Glomerular endothelial cell (primary cell): Measurements from ENCODE around the gene CD81. TPM values are rescaled to one million over a fixed set of nuclear protein-coding genes. Genes with fewer than 3 reads are reported as not detected.

ENCODE experiments used
- DNase-seq: peaks from one replicate; pipeline ENCODE4 v3.0.0-alpha.2; 2011; ENCODE audit warnings: low read depth, low spot score; ENCODE audit errors: extremely low read depth
- total RNA-seq: library from RNA; depleted of rRNA; stranded (reverse); fragments of >200 nt; gene quantifications from 2 replicates; pipeline ENCODE4 v1.2.3, GENCODE V29; 2015

The CD81 gene
- total RNA-seq, 1 donor from 2014 or later = 733 TPM

DNA sequence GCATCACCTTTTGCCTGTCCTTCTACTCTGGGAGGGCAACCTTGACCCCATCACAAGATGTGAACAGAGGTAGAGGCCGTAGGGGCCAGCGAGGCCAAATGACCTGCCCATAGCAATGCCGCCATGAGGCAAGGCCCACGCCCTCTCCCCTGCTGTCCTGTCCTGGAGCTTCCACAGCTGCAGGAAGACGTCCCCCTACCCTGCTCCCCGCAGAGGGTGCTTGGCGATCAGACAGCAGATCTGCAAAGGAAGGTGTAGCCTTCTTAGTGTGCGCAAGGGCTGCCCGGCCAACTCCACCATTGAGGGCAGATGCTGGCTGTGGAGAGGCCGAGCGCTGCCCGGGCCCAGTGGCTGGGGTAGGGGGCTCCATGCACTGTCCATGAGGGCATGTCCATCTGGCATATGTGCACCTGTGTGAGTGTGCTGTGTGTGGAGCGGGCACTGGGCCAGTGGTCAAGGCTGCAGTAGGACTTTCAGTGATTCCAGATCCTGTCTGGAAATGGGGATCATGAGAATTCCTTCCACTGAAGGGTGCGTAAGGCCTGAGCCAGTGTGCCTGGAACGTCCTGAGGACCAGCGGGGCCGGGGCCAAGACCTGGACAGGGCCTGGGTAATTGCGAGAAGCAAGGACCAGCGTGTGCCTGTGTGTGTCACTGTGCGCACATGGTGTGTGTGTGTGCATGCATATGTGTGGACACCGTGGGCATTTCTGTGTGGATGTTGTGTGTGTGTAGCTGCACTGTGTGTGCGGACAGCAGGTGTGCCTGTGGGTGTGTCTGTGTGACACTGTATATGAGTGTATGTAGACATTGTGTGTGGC is 56.2 kb downstream of the CD81 start:
- DNase-seq = no peak

DNA sequence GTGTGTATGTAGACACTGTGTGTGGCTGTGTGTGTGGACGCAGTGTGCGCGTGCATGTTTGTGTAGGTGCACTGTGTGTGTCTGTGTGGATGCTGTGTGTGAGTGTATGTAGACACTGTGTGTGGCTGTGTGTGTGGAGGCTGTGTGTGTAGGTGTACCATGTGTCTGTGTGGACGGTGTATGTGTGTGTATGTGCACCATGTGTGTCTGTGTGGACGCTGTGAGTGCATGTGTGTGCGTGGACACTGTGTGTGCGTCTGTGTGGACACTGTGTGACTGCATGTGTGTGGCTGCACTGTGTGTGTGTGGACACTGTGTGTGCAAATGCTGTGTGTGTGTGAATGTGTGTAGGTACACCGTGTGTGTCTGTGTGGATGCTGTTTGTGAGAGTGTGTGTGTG is 56.9 kb downstream of the CD81 start:
- DNase-seq = no peak

DNA sequence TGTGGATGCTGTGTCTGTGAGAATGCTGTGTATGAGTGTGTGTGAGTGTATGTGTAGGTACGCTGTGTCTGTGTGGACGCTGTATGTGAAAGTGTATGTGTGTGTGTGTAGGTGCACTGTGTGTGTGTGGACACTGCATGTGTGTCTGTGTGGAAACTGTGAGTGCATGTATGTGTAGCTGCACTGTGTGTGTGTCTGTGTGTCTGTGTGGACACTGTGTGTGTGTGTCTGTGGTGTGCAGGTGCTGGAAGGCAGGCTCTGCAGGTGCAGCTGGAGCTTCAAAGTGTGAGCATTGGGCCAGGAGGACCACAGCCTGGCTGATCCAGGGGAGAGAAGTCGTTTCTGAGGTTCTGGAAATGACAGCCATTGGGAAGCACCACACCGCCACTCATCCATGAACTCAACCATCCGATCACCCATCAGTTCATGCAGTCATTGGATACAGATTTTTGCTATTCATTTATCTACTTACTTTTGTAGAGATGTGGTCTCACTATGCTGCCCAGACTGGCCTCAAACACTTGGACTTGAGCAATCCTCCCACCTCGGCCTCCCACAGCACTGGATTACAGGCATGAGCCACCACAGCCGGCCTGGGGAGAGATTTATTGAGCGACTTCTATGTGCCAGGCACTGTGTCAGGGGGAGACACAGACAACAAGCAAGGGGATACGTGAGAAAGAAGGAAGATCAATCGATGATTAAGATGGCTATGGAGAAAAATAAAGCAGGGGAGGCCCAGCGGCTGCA is 57.6 kb downstream of the CD81 start:
- no peak for DNase-seq

DNA sequence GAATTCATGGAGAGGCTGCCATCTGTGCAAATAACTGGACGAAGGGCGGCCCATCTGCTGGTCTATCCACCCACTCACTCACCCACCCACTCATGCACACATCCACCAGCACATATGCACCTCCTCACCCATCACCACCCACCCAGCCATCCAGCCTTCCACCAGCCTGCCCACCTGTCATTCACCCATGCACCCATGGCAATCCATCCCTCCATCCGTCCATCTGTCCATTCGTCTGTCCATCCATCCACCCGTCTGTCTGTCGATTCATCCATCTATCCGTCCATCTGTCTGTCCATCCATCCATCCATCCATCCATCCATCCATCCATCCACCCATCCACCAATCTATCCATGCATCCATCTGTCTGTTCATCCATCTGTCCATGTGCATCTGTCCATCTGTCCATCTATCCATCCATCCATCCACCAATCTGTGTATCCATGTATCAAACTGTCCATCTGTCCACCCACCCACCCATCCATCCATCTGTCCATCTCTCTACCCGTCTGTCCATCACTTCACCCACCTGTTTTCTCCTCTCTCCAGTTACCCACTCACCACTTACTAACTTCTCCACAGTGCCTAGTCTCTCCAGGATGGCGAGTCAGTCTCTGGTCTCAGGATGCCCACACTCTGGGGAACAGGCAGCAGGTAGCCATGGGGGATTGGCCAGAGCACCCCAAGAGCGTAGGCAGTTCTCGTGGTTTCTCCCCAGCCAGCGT is 58.3 kb downstream of the CD81 start:
- no peak for DNase-seq

DNA sequence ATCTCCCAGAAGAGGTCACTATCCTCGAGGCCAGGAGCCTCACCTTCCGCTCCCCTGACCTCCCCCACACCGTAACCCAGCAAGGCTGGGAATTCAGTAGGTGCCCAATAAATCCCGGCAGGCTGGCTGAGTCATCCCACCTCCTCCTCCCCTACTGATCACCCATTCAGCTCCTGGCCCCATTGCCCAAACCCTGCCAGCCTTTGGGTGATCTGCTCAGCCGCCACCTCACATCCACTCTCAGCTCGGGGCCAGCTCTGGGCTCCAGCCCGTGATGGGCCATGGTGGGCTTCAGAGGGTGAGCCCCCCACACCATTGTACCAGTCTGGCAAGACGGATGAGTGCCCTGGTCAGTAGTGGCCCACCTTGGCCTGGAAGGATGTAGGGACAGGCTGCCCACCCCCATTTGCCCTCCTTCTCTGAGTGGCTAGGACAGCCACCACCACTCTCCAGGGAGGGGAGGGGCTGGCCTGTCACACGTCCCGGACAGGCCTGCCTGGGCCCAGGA is 59.0 kb downstream of the CD81 start:
- DNase-seq = no peak

DNA sequence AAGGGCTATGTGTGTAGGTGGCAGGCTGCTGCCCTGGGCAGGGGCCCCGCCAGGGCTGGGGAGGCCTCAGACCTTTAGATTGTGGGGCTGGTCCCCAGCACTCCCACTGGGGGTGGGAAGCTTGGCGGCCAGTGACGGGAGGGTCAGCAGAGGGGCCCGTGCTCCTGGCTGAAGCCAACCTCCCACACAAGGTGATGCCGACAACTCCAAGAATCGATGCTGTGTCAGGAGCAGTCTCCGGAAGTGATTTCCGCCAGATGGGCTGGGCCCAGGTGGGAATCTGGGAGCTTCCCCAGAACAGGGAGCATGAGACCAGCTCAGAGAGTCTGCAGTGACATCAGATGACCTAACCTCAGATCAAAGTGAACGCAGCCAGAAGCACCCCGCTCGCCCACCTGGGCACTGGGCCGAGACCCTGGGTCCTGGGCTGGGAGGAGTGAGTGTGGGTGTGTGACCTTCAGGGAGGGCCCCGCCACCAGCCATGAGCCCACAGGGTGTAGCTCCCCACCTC is 59.5 kb downstream of the CD81 start:
- no peak for DNase-seq

DNA sequence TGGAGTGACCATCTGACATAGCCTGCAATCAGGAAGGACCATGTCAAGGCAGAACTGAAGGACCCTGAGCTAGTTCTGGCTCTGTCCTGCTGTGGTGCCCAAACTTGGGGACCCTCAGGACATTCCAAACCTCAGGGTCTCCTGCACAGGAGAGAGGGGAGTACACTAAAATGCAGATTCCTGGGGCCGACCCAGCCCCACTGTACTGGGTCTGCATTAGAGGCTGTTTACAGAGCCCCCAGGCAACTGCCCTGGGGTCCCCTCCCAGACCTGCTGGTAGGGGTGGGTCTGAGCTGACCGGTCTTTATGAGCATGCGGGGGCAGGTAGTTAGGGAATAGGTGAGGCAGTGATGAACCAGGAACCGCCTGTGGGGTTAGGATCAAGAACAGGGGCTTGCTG is 60.4 kb downstream of the CD81 start:
- DNase-seq = no peak

DNA sequence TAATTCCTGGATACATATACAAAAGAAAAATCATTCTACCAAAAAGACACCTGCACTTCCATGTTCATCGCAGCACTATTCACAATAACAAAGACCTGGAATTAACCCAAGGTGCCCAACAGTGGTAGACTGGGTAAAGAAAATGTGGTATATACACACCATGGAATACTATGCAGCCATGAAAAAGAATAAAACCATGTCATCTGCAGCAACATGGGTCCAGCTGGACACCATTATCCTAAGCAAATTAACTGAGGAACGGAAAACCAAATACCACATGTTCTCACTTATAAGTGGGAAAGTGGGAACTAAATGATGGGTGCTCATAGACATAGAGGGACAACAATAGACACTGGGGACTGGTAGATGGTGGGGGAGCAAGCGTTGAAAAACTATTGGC is 62.7 kb downstream of the CD81 start:
- DNase-seq = no peak

DNA sequence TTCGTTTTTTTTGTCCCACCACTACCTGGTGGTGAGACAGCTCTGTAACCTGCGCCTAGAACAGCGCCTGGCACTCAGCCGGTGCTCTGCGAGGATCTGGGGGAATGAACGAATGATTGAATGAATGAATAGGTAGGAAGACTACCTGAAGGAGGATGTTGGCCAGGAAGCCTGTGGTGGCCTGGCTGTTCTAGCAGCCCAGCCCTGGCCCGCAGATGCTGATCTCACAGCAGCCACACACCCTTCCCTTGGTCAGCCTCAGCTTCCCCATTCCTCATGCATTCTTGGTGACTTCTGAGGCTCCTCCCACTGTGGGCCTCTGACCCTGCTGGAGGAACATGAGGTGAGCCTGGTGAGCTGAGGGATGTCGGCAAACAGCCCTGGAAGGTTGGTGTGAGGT is 63.5 kb downstream of the CD81 start:
- DNase-seq = no peak

DNA sequence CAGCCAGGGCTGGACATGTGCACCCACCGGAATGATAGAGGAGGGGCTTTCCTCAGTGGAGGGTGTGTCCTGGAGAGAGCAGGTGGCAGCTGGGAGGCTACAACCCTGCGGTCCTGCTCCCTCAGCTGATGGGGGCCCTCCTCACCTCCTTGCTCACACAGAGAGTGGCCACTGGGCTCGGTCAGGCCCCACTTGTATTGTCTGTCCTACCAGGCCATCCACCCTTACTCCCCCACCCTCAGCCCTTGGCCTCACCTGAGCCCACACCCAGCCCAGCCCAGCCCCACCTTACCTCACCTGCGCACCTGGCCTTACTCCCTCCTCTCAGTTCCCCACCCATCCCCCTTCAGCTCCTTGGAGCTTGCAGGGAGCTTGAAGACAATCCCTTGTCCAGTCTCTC is 64.1 kb downstream of the CD81 start:
- no peak for DNase-seq

DNA sequence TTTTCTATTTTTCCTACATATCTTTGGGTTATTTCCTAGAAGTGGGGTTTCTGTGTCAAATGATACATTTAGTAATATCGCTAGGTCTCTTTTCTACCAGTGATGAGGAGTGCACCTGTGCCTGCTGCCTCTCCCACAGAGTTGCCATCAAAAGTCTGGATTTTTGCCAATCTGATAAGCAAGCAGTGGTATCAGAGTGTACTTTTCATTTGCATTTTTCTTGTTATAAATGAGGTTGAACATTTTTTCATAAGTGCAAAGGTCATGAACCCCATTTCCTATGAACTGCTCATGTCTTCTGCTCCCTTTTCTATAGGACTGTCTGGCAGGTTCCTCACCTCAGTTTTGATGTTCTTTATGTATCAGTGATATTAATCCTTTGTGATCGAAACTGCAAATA is 65.5 kb downstream of the CD81 start:
- DNase-seq = no peak

DNA sequence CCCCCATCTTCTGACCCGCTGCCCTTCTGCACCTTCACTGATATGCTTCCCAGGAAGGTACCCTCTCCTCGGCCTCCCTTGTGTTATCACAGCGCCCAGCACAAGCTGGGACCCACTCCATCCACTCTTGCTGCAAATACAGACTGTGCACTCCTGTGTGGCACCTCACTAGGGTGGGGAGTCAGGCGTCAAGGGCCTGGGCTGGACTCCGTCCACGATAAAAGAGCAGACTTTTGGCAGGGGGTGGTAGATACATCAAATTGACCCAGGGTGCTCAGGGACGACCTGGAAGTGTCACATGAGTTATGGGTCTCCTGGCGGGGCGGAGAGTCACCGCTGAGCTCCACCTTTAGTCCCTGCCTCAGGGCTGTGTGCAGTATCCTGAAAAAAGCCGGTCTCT is 66.3 kb downstream of the CD81 start:
- no peak for DNase-seq

DNA sequence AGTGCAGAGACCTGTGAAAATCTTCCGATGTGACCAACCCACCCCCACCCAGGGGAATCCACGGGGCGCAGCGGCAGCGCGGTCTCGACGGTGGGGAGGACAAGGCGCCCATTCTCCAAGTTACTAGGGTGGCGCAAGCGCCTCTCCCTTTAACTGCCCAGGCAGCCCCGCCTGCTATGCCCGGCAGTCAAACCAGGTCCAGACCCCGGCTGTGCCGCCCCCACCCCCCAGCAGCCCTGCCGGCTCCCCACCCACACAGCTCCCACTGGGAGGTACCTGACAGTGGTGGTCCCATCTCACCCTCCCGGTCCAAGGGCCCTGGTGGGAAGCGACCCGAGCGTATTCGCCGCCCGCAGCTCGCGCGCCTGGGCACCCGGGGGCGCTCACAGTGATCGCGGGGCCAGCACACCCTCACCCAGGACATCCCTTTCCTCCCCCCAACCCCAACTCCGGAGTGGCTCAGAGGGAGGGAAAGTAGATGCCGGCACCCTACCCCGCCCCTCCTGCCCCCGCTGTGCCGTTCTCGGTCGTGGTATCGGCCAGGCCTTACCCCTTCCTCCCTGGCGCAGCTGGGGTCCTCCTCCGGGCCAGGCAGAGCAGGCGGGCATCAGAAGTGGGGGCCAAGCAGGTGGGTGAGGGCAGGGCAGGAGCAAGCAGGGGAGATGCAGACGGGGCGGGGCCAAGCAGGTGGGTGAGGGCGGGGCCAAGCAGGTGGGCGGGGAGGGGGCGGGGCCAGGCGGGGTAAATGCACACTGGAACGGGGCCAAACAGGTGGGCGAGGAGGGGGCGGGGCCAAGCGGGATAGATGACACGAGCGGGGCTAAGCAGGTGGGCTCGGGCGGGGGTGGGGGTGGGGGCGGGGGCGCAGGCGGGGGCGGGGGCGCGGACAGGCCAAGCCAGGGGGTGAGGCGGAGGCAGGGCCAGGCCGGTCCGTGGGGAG is 67.0 kb downstream of the CD81 start, which contains the start of gene TRPM5:
TRPM5 (minus strand) TSS at position 634 of the 940 bp plus-strand sequence. CDS start 21,478 bp downstream, outside the sequence.
- DNase-seq = no peak

DNA sequence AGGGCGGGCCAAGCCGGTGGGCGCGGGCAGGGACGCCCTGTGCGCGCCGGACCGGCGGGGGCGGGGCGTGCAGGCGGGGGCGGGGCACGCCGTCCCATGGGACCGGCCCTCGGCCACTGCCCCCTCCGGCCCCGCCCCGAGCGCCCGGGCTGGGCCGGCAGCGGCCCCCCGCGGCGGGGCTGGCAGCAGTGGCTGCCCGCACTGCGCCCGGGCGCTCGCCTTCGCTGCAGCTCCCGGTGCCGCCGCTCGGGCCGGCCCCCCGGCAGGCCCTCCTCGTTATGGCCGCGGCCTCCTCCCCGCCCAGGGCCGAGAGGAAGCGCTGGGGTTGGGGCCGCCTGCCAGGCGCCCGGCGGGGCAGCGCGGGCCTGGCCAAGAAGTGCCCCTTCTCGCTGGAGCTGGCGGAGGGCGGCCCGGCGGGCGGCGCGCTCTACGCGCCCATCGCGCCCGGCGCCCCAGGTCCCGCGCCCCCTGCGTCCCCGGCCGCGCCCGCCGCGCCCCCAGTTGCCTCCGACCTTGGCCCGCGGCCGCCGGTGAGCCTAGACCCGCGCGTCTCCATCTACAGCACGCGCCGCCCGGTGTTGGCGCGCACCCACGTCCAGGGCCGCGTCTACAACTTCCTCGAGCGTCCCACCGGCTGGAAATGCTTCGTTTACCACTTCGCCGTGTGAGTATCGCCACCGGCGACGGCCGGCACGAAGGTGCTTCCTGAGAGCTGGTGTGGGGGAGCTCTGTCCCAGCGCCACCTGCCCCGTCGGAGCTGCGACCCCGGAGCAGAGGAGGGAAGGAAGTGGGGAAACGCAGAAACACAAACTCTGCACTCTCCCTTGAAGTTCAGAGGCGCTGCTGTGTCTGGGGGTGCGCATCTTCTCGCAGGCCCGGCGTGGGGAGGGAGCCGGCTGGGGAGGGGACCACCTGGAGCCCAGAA is 68.0 kb downstream of the CD81 start, which contains the start of gene KCNQ1:
KCNQ1 (plus strand) TSS at position 188 of the 925 bp plus-strand sequence; CDS start at position 279, 91 bp downstream.
- DNase-seq = no peak

DNA sequence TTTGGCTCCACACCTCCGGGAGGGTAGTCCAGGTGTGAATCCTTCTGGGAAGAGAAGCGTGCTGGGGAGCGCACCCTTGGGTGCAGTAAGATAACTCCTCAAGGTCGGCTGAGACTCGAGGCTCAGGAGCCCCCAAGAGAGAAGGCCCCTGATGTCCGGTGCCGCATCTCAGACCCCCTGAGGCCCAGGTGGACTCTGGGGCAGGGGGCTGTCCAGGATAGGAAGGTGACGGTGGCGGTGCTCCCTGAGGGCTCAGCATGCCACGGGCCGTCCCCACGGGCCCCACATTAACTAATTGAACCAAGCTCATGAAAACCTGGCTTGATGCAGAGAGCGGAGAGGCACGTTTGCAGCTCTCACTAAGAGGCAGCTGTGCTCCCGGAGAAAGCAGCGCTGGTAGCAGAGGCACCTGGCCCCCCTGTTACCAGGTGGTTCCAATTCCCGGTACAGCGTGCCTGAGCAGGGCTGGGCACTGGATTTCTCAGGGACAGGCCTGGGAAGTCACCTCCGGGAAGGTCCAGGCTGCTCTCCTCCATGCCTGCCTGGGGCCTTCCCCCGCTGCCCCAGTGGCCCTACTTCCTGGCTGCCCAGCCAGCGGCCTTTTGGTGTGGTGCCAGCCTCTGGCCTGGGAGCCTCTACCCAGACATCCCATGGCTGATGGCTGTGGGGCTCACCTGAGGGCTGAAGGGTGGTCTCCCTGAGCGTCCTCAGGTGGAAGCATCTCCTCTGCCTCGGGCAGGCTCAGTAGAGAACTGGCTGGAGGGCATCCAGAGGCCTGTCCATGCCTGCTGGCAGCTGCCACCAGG is 68.8 kb downstream of the CD81 start:
- no peak for DNase-seq

DNA sequence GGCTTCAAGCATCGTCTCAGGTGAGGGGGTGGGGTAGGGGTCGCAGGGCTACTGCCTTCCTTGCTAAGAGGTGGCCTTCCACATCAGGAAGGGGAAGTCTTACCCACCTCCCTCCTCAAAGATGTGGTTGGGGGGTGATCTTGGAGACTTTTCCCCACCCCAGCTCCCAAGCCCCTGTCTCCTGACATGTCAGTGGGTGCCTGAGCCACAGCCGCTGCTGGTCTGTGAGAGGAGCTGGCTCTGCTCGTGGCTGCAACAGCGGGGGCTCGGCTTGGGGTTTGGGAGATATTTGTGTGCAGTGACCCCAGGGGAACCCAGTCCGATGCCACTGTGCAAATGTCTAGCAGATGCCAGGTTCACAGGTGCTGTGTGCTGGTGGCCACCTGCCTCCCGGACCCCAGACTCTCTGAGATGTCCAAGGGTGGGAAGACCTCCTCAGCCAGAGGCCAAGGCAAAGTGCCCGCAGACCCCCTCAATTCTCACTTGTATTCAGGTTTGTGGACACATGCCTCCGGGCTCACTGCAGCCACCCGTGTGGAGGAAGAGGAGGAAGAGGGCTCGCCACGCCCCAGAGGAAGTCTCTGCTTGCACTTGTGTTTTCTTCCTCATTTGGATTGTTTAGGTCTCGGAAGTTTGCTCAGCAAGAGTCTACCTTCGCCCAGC is 69.6 kb downstream of the CD81 start:
- DNase-seq = no peak
